ENCODE results near the gene LTBP1.

DNA sequence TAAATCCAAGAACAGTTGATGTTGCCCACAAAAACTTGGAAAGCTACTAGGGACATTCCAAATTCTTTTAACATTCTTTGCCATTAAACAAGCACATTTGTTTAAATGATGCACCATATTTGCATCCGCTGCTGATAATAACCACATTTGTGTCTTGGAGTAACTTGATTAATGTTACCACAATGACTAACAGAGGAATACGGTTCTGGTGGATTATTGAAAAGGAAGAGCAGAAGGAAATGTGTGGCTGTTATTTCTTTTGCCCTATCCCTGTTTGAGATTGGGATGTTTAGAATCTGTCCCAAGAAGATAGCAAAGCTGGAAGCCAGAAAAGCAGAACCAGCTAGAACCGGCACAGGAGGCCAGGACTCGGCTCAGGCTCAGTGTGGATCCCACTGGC lies 490.5 kb downstream of the LTBP1 start:
- no peak for TF ChIP-seq POLR2A (IDR thresholded peaks at IDR 0.05)
- TF ChIP-seq, protein P1, sequence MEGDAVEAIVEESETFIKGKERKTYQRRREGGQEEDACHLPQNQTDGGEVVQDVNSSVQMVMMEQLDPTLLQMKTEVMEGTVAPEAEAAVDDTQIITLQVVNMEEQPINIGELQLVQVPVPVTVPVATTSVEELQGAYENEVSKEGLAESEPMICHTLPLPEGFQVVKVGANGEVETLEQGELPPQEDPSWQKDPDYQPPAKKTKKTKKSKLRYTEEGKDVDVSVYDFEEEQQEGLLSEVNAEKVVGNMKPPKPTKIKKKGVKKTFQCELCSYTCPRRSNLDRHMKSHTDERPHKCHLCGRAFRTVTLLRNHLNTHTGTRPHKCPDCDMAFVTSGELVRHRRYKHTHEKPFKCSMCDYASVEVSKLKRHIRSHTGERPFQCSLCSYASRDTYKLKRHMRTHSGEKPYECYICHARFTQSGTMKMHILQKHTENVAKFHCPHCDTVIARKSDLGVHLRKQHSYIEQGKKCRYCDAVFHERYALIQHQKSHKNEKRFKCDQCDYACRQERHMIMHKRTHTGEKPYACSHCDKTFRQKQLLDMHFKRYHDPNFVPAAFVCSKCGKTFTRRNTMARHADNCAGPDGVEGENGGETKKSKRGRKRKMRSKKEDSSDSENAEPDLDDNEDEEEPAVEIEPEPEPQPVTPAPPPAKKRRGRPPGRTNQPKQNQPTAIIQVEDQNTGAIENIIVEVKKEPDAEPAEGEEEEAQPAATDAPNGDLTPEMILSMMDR (IDR thresholded peaks at IDR 0.05), result no peak

Measured in ovary (tissue), 3 donors.